ENCODE data around the gene HIP1R.

- TF ChIP-seq CTCF (IDR thresholded peaks at IDR 0.05; ENCODE audit: low read length) (no peak), EZH2phosphoT487 (IDR thresholded peaks at IDR 0.05; ENCODE audit: low read length) (no peak), EZH2 (optimal IDR thresholded peaks at IDR 0.05; ENCODE audit: low read depth, low read length) (no peak)
These were observed 43.7 kb downstream of the HIP1R start for GRCh38 chr12:122878780-122879612.
